Activated CD4-positive, CD25-positive, alpha-beta regulatory T cell treated with anti-CD3 and anti-CD28 coated beads, Interleukin-2, amount 50 U/mL, for 24 hours (primary cell): ENCODE results near the gene TSPAN1.
A peak's percentile ranks its signal among the peaks of the same experiment; 100 is the strongest.

Experiments
- ATAC-seq, 2 donors: fragments of 150-1000 bp; cut with Tn5 transposase; one replicate each; pipeline ENCODE4 v1.10.0; 2021; ENCODE audit warnings: mild to moderate bottlenecking in 1 of 2, moderate library complexity in 1 of 2

The TSPAN1 gene

DNA sequence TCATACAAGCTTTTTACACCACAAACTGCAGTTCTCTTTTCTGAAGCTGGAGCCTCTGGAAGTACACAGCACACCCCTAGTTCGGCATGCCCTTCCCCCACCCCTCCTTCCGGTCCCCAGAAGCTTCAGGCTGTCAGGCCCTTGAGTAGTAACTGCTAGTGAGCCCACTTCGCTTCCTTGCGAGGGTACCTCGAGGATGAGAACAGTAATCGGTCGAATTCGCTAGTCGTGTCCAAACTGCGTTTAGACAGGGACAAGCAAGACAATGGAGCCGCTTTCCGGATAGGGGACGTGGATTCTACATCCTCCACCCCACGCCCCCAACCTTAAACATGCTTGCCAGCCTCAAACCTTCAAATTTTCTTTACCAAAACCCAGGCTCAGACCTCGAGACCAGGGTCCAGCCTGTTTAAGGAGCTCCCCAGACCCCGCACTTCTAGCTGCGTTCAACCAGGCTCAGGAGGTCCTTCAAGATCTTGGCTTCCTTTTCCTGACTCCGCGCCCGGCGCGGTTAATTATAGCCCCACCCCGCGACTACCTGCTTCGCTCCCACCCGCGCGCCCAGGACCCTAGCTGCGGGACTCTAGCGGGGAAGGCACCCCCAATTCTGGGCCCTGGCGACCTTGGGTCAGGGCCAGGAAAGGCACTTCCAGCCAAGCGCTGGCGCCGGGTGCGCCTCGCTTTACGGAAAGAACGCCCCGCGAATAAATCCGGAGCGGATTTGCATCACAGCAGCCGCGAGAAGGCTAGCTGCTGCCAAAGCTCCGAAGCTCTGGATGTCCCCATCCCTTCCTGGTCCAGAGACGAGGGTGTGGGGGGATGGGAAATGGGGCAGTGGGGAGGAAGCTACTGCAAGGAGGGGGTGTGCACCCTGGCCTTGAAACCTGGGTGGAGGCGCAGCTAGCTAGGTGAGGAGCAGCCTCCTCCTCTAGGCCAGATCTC is 8.1 kb upstream of the TSPAN1 start:
- ATAC-seq: peak; percentile 63 to 64

DNA sequence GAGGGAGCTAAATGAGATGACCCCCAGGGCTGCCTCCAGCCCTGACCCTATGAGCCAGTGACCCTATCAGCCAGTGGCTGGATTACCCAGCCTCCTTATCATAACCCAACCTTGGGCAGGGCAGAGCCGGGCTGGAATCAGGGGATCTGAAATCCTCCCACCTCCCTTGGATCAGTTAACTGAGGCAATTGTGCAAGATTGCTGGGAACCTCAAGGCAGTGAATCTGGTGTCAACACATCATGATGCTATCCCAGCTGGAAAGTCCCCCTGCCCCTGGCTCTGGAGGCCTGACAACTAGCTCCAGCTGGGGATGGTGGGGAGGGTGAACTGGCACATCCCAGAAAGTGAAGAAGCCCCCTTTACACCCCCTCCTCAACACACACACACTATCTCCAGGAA is 6.4 kb upstream of the TSPAN1 start:
- ATAC-seq: no peak

DNA sequence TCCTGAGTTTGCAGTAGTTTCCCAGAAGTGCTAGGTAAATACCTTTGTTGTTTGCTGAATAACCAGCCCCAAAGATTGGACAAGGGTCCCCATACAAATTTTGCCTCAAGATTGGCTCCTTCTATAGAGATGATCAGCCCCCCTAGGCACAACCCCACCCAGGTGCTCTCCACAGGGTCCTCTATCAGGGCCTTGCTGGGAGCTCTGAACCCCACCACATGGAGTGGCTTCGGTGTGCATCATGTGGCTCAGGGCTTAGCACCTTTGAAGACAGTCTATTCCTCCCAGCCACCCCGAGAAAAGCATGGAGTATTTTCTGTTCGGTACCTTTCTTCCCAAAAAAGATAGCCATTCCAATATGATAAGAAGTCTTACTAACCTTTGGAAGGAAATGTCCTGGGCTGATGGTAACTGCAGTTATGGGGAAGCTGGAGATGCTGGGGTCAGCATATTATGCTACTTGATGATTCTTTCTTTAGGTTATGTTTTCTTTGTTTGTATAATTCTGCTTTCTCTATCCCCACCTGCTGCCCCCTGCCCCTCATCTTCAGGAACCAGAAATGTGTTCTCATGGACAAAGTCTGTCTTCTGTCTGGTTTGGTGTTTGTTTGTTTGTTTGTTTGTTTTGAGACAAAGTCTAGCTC is 5.0 kb upstream of the TSPAN1 start:
- ATAC-seq: no peak

DNA sequence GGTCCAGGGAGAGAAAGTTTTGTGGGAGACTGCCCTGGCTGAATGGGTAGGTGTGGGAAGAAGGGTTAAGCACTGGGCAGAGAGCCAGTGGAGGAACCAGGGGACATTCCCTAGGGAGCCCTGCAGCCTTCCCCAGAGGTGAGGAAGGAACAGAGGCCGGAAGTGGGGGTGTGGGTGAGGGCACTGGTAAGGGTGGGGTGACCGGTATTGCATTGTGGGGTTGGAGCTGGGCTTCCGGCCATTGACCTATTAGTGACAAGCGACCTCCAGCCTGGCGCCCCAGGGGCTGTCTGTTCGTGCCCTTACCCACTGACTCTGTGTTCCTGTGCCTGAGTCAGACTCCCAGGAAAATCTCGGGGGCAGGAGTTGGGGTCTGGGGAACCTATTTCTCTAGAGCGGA is 3.5 kb upstream of the TSPAN1 start:
- ATAC-seq: no peak

DNA sequence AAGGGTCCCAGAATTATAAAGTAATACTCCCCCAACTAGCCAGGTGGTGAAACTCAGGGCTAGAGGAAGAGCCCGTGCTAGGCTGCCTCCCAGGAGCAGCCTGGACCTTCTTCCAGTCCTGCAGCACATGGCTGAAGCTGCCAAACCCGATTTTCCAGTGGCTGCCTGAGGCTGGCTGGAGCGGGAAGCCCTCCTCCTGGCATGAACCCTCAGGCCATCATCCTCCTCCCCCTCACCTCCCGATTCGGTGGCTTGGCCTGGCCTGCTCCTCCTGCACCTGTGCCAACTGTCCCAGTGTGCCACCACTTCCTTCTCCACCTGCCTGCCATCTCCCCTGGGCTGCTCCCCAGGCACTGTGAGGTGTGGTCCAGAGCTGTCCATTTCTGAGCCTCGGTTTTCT is 3.0 kb upstream of the TSPAN1 start:
- ATAC-seq: no peak

DNA sequence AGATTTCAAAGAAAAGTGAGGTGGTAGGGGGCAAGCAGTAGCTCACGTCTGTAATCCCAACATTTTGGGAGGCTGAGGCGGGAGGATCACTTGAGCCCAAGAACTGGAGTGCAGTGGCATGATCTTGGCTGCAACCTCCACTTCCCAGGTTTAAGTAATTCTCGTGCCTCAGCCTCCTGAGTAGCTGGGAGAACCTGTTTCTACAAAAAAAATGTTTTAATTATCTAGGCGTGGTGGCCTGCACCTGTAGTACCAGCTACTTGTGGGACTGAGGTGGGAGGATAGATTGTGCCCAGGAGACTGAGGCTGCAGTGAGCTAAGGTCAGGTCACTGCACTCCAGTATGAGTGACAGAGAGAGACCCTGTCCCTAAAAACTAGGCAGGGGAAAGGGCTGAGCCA is 2.6 kb upstream of the TSPAN1 start:
- ATAC-seq: no peak

DNA sequence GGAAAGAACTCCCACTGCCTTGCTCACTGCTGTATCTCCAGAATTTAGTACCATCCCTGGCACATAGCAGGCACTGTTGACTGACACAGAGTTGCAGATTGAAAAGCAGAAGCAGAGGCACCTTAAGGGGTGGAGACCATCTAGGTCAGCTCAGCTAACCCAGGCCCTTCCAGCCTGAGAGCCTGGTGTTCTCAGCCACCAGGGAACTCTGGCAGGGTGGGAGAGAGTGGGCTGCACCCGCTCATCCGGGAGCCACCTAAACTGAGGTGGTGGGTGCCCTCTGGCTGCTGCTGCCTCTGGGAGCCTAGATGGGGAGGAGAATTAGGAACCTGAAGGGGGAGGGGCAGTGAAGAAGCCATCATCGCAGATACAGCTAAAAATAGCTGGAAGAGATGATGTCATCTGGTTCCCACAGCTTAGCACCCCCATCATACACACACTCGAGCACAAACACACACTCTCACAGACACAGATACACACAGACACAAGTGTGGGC is 1.5 kb upstream of the TSPAN1 start:
- ATAC-seq: no peak

DNA sequence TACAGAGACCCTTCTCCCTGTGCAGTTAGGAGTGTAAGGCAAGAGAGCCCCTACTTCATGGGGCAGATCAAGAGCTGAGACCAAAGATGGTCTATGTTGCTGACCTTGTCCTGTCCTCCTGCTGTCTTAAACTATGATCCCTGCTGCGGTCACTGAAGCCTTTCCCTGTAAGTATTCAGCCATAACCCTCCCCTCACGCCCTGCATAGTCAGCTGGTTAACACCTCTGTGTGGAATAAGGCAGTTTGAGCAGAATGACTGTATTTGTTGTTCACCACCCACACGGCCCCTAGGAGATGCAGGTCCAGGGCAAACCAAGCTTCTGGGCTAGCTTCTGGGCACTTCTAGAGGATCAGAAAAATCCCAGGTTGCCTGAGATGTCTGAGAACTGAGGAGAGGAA is 356 bp downstream of the TSPAN1 start:
- ATAC-seq: no peak

DNA sequence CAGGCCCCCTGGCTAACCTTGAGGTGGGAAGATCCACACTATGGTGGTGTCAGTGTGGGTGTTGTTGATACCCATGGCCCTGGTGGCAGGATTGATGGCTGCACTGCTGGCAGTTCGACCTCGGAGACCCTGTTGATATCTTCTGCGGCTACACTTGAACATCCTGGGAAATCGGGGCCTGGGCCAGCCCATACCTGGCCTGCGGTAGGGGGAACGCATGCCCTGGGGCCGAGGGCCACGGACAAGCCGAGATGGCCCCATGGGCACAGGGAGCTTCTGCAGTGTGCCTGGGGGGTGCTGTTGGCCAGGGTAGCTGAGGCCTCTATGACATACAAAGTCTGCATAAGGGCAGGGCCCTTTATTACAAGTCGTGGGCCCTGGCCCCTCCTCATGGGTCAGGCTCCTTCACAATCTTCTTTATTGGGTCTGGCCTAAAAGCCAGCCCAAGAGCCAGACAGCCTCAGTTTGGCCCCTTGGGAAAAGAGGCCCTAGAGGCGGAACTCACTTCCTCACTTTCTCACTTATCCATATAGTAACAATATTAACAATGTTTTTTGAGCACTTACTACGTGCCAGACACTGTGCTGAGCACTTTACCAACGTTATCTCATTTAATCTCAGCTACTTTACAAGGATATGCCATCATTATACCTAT is 1.5 kb downstream of the TSPAN1 start, which contains the start of gene P3R3URF:
TSS of gene P3R3URF (minus strand) at position 278 of the 655 bp plus-strand sequence. CDS start at position 261, 17 bp downstream.
- ATAC-seq: no peak

DNA sequence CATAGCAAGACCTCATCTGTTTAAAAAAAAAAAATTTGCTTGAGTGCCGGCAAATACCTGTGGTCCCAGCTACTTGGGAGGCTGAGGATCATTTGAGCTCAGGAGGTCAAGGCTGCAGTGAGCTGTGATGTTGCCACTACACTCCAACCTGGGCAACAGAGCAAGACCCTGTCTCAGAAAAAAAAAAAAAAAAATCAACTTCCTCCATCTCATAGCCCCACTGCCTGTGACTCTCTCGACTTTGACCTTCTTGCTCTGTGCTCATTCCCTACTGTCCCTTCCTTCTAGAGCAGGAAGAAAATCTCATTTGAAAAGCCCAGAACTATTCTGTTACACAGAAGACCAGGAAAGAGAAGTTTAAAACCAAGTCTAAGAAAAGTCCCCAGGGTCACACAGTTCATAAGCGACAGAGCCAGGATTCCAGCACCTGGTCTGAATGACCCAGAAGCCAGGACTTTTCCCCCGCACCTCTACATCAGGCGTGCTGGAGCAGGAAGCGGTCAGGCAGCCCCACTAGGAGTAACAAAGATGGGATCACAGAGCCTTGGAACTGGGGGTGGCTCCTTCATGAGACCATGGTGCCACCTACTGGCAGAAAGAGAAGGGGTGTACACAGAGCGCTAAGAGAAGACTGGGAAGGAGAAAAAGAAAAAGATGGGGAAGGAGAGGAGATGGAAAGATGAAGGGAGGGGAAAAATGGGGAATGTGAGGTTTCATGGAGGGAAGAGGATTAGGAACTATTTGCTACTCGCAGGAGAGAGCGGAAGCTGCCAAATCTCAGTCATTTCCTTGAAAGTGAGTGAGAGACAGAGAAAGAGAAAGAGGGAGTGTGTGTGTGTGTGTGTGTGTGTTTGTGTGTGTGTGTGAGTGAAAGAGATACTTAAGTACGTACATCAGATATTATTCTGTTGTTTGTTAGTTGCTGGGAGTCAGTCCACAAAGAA is 4.5 kb downstream of the TSPAN1 start:
- peak; percentile 79 to 85 for ATAC-seq

DNA sequence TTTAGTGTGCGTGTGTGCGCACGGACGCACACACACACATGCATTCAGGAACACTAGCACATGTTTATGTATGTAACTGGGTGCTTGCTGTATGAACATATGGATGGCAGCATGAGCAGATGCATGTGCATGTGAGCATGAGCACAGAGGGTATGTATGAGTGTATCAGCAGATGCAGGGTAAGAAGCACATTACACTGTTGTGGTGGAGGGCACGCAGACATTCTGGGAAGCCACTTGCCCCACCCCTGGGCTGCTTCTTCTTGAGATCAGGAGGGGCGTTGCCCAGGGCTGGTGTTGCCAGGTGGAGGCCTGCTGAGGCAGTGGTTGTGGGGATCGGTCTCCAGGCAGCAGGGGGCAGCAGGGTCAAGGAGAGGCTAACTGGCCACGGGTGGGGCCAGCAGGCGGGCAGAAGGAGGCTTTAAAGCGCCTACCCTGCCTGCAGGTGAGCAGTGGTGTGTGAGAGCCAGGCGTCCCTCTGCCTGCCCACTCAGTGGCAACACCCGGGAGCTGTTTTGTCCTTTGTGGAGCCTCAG is 5.3 kb downstream of the TSPAN1 start:
- no peak for ATAC-seq

DNA sequence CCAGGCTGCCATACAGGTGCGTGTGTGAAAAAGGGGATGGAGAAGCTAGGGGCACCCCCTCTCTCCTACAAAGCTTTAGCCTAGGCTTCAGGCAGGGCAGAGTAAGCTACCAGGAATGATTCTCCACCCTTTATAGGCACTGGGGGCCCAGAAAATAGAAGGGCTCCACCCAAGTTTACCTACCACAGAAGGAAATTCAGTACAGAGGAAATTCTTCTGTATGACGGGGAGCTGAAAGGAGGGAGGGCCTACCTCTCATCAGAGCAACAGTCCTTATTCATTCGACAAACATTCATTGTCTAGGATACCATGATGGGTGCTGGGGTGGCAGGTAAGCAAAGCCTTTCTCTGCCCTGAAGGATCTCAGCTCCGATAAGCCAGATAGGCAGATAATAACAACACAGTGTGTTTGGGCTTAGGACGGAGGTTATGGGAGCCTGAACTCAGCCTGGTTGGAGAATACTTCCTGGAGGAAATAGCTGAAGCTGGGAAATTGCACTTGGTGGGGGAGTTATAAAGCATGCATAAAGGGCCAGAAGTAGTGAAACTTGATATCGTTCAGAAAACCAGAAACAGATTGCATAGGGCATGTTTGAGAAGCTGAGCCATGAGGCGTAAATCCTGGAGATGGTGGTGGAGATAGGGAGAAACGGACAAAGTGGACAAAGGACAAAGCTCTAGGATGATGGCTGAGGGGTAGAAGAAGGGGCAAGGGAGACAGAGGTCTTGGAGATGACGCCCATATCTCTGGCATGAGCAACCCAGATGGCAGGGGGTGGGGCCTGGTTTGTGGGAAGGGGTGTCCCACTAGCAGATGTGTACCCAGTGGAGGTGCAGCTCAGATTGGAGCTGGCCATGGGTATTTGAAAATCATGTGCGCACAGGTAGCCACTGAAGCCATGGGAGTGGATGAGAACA is 6.7 kb downstream of the TSPAN1 start:
- no peak for ATAC-seq

DNA sequence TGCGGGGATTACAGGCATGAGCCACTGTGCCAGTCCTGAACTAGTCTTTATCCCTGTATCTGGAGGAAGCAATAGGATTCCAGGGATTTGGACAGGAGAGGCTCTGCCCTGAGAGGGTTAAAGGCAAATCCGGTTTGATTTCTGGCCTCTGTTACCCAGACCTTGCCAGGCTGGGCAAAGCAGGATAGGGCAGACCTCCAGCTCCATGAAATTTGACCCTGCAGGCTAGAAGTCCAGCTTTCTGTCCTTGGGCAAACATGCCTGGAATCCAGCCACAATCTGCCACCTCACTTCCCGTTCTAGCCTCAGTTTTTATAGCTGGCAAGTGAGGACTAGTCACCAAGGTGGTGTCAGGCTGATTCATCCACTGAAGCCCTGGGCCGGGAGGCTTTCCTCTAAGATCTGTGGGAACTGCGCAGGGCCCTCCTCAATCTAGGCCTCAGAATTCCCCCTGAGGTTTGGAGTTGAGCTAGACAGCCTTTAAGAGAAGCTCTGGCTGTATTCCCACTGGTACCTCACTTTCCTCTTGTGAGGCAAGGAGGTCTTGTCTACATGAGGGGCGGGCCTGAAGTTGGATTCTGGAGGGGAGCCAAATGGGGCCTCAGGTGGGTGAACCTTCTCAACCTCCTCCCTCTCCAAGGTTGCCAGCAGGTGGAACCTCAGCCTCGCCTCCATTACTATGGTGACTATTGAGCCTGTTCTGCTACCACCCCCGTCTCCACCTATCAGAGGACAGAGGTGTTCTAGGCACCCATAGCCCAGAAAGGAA is 8.4 kb downstream of the TSPAN1 start:
- ATAC-seq: no peak

DNA sequence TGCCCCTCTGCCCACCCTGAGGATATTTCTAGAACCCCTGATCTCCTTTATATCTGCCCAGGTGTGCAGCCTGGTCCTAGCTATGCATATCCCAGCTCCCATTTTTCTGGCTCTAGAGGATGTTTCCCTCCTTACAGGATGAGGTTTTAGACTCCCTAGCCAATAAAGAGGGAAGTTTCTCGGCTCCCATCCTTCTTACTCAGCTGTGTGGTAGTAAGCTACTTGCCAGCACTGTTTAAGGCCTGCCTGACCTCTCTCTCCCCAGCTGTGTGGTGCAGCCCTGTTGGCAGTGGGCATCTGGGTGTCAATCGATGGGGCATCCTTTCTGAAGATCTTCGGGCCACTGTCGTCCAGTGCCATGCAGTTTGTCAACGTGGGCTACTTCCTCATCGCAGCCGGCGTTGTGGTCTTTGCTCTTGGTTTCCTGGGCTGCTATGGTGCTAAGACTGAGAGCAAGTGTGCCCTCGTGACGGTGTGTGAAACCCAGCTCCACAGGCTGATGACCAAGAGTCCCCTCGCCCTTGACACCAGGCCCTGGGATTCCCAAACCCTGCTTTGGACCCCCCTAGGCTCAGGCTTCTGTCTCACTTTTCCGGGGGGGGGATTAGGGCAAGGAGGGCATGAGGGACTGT is 9.2 kb downstream of the TSPAN1 start:
- ATAC-seq: no peak

DNA sequence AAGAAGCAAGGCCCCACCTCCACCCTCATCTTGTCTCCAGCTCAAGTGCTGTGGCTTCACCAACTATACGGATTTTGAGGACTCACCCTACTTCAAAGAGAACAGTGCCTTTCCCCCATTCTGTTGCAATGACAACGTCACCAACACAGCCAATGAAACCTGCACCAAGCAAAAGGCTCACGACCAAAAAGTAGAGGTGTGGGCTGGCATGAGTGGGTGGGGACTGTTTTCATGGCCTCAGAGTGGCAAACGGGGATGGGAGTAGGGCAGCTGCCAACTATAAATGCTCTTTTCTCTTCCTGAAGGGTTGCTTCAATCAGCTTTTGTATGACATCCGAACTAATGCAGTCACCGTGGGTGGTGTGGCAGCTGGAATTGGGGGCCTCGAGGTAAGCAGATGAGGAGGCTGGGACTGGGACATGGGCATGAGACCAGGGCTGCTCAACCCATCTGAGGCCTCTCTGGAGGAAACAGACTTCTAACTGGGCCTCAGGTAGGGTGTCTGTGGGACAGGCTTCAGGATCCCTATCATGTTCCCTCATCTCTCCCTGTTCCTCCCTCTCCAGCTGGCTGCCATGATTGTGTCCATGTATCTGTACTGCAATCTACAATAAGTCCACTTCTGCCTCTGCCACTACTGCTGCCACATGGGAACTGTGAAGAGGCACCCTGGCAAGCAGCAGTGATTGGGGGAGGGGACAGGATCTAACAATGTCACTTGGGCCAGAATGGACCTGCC is 10.2 kb downstream of the TSPAN1 start:
- ATAC-seq: peak; percentile 54 to 85

DNA sequence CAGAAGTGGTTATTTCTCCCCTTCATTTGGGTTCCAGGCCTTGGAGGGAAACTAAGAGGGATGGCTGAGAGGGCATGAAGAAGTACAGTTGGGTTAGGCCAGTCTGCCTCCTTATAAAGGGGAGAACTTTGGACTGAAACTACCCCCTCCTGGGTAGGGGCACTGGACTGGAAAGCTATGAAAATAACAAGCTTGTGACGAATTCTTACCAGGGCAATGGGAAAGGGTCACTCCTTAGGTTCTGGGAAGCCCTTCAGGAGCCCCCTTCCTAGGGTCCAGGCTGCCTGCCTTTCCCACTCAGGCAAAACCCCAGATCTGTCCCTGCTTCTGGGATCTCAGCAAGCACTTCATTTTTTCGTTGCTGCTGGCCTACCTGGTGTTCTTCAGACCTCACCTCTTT is 11.2 kb downstream of the TSPAN1 start:
- no peak for ATAC-seq

DNA sequence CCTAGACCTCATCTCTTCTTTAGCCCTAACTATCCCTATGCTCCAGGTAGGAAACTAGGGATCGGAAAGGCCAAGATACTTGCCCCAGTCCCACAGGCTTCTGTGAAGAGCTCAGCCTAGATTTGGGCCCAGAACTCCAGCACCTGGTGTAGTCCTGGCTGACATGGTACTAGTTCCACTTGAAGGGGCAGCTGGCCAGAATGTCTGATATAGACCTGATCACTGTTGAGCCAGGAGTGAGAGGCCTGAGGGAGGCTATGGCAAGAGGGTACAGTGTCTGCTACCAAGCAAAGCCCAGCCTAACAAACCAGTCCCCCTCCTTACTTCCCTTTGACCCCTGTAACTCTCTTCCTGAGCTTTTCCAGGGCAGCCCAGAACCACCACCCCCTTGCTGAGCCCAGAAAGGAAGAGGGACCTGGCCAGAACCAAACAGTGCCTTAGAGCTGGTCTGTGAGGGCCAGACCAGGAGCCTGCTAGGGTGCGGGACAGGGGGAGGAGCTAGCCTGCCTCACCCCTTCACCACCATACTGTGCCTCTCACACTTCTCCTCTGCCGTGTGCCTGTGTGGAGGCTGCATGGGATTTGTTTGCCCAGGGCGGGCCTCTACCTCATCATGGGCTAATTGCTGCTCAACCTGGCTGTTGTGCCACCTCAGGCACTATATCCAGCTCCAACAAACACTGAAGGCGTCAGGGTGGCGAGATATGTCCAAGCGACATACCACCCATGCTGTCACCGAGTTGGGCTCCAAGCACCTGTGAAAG is 12.4 kb downstream of the TSPAN1 start:
- no peak for ATAC-seq
